Activated CD8-positive, alpha-beta T cell treated with anti-CD3 and anti-CD28 coated beads for 36 hours (primary cell): Measurements from ENCODE around the gene GRIPAP1. TPM values are rescaled to one million over a fixed set of nuclear protein-coding genes. Genes with fewer than 3 reads are reported as not detected.
A peak's percentile ranks its signal among the peaks of the same experiment; 100 is the strongest.

Source experiments
- ATAC-seq: fragments of 200-7000 bp; cut with Tn5 transposase; one replicate; pipeline ENCODE4 v1.10.0; 2021; ENCODE audit warnings: mild to moderate bottlenecking, moderate library complexity
- CTCF ChIA-PET: fragments of 350-600 bp; sonication (Branson Sonifier 250); formaldehyde crosslinking; loops from one replicate; lab custom pipeline; 2021; ENCODE audit warnings: antibody characterized with exemption; lab: Charles Lee
- POLR2A ChIA-PET: fragments of 350-600 bp; sonication (Branson Sonifier 250); formaldehyde crosslinking; loops from one replicate; lab custom pipeline; 2021; ENCODE audit warnings: antibody characterized with exemption; lab: Charles Lee
- DNase-seq: peaks from one replicate; pipeline ENCODE4 v3.0.0-alpha.2; 2020
- H3K27ac Mint-ChIP-seq: one replicate; pipeline ENCODE4 v1.8.0; 2021; ENCODE audit warnings: mild to moderate bottlenecking, mixed read lengths
- H3K27me3 Mint-ChIP-seq: one replicate; pipeline ENCODE4 v1.8.0; 2021; ENCODE audit warnings: mixed read lengths
- H3K36me3 Mint-ChIP-seq: one replicate; pipeline ENCODE4 v1.8.0; 2021; ENCODE audit warnings: low read depth, mixed read lengths
- H3K4me1 Mint-ChIP-seq: one replicate; pipeline ENCODE4 v1.8.0; 2021; ENCODE audit warnings: low read depth, mixed read lengths
- H3K4me3 Mint-ChIP-seq: one replicate; pipeline ENCODE4 v1.8.0; 2021; ENCODE audit warnings: mild to moderate bottlenecking, moderate library complexity, mixed read lengths
- H3K9me3 Mint-ChIP-seq: one replicate; pipeline ENCODE4 v1.8.0; 2021; ENCODE audit warnings: mixed read lengths
- CTCF ChIP-seq: fragments of 200-600 bp; IDR thresholded peaks from one replicate; pipeline ENCODE4 v1.8.0; 2022; ENCODE audit warnings: antibody characterized with exemption, mild to moderate bottlenecking
- intact Hi-C: fragments of 100-400 bp; cut with micrococcal nuclease; formaldehyde crosslinking; loops from one replicate; pipeline ENCODE4 v1.10.0; 2022
- total RNA-seq, 2 experiments: library from RNA; stranded (reverse); gene quantifications; one replicate each; pipeline ENCODE4 v1.2.3, GENCODE V29; 2021

The GRIPAP1 gene
- total RNA-seq, 2 experiments from 2014 or later, result 64.3 to 67.7 TPM

GRCh38 chrX:48934581-48935300 is 67.3 kb downstream of the GRIPAP1 start:
- peak; percentile 8 for ATAC-seq

GRCh38 chrX:48933757-48934156 is 68.3 kb downstream of the GRIPAP1 start:
- Mint-ChIP-seq H3K9me3 (no peaks in the 10 kb centered on the region), H3K27me3 (no peaks in the 10 kb centered on the region), H3K4me1 (peaks cover 49% of the 10 kb centered on the region), H3K27ac (peak overlapping the region; percentile 95), H3K36me3 (peaks cover 49% of the 10 kb centered on the region), H3K4me3 (peak overlapping the region; percentile 37)
- POLR2A ChIA-PET, result interaction anchor here (0.7 to 1.8 kb wide), 3 partner anchors 12 to 34 kb away, joined by 3 to 7 read pairs (median 4); no protein-coding TSS in a partner anchor
- CTCF ChIA-PET, result no interaction called here
- TF ChIP-seq CTCF, result no peak
- intact Hi-C loops, result no loop called here
- ATAC-seq (no peak), DNase-seq (no peak)

More at GRCh38 chrX:48934581-48935300, 67.3 kb downstream of the GRIPAP1 start:
- Mint-ChIP-seq H3K4me1 (peaks cover 59% of the 10 kb centered on the region), H3K27me3 (no peaks in the 10 kb centered on the region), H3K36me3 (peaks cover 49% of the 10 kb centered on the region), H3K9me3 (no peaks in the 10 kb centered on the region), H3K27ac (peak overlapping the region; percentile 95), H3K4me3 (peak overlapping the region; percentile 45)
- POLR2A ChIA-PET, result interaction anchor here (0.7 to 11.3 kb wide), 3 partner anchors 14 to 35 kb away, joined by 3 to 176 read pairs (median 3); partner anchors contain the start of gene SLC35A2
- DNase-seq, result peak; percentile 59
- TF ChIP-seq CTCF, result no peak
- CTCF ChIA-PET, result interaction anchor here (1.1 kb wide), 1 partner anchor 15 kb away, joined by 4 read pairs; no protein-coding TSS in a partner anchor
- intact Hi-C loops, result loop anchor here (5.0 kb wide), 1 partner anchor 132 kb away; the partner anchor contains the start of gene HDAC6

GRCh38 chrX:48927736-48928382 is 74.2 kb downstream of the GRIPAP1 start:
- DNase-seq, result no peak
- no peak for TF ChIP-seq CTCF
- intact Hi-C loops, result no loop called here
- Mint-ChIP-seq H3K9me3 (no peaks in the 10 kb centered on the region), H3K27me3 (no peaks in the 10 kb centered on the region), H3K4me1 (peaks cover 28% of the 10 kb centered on the region), H3K4me3 (no peak overlapping the region), H3K27ac (no peak overlapping the region), H3K36me3 (peaks cover 28% of the 10 kb centered on the region)
- CTCF ChIA-PET, result interaction anchor here (1.2 kb wide), 1 partner anchor 9 kb away, joined by 3 read pairs; no protein-coding TSS in a partner anchor
- POLR2A ChIA-PET, result interaction anchor here (0.7 to 1.9 kb wide), 3 partner anchors 8 to 29 kb away, joined by 3 to 11 read pairs (median 5); partner anchors contain the start of gene OTUD5
- no peak for ATAC-seq

- no peak for ATAC-seq
- no peak overlapping the region for H3K27ac Mint-ChIP-seq
- CTCF ChIA-PET, result interaction anchor here (1.2 kb wide), 1 partner anchor 10 kb away, joined by 3 read pairs; no protein-coding TSS in a partner anchor
- H3K36me3 Mint-ChIP-seq, result peaks cover 27% of the 10 kb centered on the region
- no peaks in the 10 kb centered on the region for H3K9me3 Mint-ChIP-seq
- no peaks in the 10 kb centered on the region for H3K27me3 Mint-ChIP-seq
- intact Hi-C loops, result no loop called here
- no peak for TF ChIP-seq CTCF
- POLR2A ChIA-PET, result interaction anchor here (0.6 to 1.9 kb wide), 3 partner anchors 11 to 30 kb away, joined by 3 to 11 read pairs (median 3); partner anchors contain the start of gene OTUD5
- peaks cover 33% of the 10 kb centered on the region for H3K4me1 Mint-ChIP-seq
- H3K4me3 Mint-ChIP-seq, result no peak overlapping the region
- DNase-seq, result no peak
Measured at GRCh38 chrX:48927123-48927522, 74.9 kb downstream of the GRIPAP1 start.
